ENCODE results near the gene MFSD6. TPM values are rescaled to one million over a fixed set of nuclear protein-coding genes. Genes with fewer than 3 reads are reported as not detected.

The MFSD6 gene
- total RNA-seq, 1 experiment from 2014 or later, result 33.7 TPM

DNA sequence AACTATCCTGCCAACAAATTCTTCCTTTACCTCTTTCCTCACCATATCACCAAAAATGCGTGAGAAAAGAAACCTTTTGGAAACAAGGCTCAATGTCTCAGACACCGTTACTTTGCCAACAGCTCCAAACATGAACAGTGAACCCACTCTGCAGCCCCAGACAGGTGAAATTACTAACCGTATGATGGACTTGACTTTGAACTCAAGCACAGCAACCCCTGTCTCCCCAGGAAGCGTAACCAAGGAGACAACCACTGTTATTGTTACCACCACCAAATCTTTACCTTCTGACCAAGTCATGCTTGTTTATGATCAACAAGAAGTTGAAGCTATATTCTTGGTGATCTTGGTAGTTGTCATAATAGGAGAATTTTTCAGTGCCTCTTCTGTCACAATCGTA is 28.4 kb downstream of the MFSD6 start:
- DNase-seq (ENCODE audit: low spot score), result no peak

DNA sequence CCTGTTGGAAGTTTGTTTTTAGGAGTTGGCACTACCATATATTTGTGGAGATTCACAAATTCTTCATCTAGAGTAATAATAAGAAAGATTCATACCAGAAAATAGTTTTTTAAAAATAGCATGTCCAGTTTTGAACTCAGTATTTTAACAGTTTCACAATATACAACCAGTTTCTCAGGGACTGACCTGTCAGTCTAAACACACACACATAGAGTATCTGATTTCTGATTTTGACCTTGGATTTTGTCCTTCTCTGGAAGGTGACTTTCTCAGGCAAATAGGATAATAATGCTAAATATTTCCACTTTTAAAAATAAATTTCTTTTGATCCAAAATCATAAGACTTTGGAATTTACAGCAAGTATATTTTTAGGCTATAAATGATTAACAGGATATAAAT is 32.0 kb downstream of the MFSD6 start:
- DNase-seq (ENCODE audit: low spot score), result no peak

DNA sequence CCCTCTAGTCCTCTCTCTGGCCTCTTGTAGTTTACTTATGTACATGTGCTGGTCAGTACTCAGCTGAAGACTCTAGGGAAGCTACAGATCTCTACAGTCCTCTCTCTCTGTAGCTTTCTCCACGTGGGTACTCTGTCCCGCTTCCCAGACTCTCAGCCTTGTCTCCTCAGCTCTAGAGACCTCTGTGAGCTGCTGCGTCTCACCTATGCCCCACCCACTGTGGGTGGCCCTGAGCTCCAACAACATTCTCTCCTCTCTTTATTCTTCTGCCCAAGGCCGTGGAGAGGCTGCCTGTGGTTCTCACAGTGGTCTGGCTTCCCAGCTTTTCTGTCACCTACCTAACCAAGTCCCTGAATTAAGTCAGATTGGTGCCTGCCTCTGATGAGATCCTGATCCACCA is 33.4 kb downstream of the MFSD6 start:
- no peak for DNase-seq (ENCODE audit: low spot score)

DNA sequence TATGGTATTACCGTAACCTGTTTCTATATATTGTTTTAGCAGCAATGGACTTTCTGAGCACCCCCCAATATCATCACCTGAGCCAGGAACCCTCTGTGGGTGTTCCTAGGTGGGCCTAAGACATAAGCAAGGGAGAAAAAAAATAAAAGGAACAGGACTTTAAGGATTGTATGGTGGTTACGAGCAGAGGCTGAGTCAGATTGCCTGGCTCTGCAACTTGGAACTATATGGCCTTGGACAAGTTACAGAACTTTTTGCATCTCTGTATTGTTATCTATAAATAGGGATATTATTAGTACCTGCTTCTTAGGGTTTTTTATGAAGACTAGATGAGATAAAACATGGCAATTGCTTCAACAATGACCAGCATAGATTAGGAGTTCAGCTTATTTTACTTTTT is 34.9 kb downstream of the MFSD6 start:
- no peak for DNase-seq (ENCODE audit: low spot score)

DNA sequence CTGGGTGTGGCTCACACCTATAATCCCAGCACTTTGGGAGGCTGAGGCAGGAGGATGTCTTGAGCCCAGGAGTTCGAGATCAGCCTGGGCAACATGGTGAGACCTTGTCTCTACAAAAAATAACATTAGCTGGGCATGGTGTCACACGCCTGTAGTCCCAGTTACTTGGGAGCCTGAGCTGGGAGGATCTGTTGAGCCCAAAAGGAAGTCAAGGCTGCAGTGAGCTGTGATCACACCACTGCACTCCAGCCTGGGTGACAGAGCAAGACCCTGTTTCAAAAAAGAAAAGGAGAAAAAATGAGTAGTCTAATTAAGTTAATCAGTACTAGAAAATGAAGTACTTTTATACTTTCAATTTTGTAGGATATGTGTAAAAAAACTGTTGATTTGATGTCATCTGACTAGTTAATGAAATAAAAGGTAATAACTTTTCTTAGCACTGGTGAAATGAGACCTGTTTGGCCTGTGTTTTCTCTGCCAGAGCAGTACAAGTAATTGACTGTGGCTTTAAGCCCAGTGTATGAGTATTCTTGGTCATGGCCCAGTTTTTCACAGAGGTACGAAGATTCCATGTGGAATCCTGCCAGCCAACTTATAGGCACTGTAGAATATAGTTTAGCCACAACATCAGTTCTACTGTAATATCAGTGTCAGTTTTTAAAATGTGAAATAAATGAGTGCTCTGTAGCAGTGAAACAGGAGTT is 35.8 kb downstream of the MFSD6 start:
- DNase-seq (ENCODE audit: low spot score), result no peak

DNA sequence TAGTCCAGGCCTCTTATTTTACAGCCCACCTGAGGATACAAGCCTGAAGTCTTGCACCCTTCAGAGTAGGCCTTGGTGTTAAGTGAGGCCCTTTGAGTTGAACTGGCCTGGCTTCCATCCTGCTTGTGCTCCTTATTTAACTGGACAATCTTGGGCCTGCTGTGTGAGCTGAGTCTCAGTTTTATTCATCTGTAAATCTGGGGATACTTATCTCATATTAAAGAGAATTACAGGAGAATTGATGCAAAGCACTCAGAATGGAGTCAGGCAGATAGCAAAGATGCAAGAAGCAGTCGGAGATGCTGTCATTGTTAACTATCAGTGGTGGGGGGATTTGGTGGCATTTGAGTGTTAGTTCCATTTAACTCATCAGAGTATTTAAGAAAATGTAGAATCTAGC is 36.8 kb downstream of the MFSD6 start:
- no peak for DNase-seq (ENCODE audit: low spot score)

DNA sequence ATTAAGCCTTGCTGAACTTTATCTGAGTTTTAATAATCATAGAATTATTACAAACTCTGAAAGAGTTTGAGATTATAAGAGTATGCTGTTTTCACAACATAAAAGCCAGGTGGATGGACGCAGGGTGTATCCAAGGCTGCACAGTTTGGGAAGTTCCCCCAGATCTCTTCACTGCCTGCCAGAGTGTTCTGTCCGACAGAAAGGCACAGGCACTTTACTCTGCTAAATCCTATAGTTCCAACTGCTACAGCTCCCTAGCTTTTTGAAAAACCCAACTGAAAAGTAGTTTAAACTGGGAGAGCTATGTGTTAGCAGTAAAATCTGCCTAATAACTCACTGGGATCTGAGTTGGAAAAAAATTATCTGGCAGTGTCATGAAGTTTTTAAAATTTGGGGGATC is 38.0 kb downstream of the MFSD6 start:
- DNase-seq (ENCODE audit: low spot score), result no peak

DNA sequence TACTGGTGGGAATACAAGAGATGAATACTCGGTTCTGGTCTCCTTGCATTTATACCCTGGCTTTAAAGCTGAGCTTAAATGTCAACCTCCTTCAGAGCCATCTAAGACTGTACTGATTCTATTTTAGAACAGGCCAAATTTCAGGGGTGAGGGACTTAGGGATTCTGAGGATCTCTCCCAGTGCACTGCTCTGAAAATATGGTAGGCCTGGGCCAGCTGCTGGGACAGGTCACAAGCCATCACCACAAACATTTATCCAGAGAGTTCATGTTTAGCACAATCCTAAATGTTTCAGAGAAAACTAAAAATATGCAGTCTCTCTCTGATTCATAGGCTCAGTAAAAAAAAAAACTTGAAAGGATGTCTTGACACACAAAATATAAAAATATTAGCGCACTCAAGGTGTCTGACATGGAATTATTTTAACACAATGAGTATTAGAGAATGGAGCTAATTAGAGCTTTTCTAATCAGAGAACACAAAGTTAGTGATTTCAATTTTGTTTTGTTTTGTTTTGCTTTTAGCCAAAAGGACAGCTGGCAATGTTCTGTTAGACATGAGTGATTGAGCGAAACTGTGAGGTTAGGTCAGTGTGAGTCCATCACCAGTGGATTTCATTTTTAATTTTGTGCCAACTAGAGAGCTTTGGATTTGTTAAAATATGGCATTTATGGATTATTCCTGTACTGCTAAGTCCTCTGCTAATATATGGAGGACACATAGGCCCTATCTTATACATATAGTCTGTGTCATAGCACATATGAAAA is 38.8 kb downstream of the MFSD6 start:
- DNase-seq (ENCODE audit: low spot score), result no peak

DNA sequence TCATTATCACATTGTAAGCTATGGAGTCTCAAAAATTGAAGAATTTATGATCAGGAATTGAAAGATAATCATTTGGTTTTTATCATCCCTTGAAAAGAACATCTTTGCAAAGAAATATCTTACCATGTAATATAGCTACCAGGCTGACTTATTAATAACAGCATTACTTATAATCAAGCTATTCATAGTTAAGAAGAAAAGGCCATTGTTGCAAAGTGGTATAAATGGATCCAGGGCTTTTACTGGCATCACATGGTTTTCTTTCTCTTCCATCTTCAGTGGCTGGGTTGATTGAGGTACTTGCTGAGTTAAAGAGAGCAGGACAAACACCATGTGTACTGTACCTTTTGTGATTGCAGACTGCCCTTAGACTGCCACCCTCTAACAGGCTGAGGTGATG is 39.6 kb downstream of the MFSD6 start:
- DNase-seq (ENCODE audit: low spot score), result no peak

DNA sequence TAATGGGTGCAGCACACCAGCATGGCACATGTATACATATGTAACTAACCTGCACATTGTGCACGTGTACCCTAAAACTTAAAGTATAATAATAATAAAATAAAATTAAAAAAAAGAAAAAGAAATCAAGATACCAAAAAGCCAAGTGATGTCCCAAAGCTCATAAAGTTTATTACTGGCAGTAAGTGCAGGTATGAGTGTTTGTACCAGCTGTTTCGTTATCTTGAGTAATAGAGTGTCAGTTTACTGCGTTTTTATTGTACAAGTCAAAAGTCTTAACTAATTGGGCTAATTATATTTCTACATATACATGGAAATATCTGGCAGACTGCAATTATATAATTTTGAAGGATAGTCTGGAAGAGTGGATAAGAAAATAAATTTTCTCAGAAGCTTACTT is 41.8 kb downstream of the MFSD6 start:
- no peak for DNase-seq (ENCODE audit: low spot score)

DNA sequence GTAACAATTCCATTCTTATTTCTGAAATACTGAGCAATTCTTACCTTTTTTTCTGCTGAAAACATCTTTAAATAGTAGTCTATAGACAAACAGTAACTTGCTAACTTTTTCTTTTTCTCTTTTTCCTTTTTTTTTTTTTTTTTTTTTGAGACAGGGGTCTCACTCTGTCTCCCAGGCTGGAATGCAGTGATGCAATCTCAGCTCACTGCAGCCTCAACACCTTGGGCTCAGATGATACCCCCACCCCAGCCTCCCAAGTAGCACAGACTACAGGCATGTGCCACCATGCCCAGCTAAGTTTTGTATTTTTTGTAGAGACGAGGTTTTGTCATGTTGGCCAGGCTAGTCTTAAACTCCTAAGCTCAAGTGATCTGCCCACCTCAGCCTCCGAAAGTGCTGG is 42.2 kb downstream of the MFSD6 start:
- no peak for DNase-seq (ENCODE audit: low spot score)

DNA sequence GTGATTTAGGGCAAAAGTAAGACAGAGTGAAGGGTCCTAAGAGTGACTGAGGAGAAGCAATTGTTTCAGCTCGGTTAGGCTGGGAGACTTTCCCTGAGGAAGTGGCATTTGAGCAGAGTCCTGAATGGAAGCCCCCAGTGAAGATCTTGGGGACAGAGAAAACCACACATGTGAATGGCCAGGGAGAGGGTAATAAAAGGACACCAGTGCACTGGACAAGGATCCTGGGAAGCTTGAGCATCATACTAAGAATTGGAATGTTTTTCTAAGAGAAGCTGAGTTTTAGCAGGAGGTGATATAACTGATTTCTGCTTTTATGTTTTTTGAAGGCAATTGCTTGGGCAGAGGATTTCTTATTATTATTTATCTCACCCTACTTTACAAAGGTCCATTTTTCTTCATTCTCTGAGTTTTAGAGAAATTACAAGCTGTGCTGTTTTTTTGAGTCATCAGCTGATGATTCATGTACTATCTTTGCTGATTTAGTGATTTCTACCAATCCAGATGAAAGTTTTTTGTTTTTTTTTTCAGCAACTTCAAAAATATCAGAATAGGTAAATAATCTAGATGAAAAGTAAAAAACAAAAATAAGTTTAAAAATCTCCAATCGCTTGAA is 43.5 kb downstream of the MFSD6 start:
- peak; percentile 23 for DNase-seq (ENCODE audit: low spot score)

DNA sequence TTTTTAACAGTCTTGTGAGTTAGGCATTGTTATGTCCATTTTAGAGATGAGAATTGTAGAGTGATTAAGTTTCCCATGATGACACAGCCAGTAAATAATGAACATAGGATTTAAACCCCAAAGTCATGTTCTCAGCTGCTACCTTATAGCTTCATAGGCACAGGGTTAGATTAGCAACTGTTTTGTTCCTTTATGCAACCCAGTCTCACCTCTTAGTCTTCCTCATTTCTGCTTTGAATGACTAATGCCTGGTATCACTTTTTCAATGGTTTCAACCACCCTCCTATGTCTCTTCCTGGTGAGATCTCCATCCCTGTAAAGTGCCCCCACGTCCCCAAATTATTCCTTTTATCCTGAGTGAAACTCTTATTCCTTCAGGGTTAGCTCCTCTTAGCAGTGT is 44.3 kb downstream of the MFSD6 start:
- DNase-seq (ENCODE audit: low spot score), result no peak

DNA sequence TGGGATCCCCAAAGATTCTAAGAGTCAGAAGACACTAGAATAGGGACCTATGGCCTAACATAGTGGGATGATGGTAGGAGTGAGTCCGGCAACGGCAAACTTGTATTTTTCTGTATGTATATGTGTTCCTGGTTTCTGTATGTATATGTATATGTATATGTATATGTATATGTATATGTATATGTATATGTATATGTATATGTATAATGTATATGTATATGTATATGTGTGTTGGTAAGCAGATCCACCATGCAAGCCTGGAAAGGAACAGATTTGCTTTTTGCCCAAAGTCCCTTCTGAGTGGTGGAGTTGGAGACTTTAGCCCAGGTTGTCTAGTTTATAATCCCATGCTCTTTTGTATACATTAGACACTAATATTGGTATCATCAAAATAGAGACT is 46.6 kb downstream of the MFSD6 start:
- DNase-seq (ENCODE audit: low spot score), result no peak

DNA sequence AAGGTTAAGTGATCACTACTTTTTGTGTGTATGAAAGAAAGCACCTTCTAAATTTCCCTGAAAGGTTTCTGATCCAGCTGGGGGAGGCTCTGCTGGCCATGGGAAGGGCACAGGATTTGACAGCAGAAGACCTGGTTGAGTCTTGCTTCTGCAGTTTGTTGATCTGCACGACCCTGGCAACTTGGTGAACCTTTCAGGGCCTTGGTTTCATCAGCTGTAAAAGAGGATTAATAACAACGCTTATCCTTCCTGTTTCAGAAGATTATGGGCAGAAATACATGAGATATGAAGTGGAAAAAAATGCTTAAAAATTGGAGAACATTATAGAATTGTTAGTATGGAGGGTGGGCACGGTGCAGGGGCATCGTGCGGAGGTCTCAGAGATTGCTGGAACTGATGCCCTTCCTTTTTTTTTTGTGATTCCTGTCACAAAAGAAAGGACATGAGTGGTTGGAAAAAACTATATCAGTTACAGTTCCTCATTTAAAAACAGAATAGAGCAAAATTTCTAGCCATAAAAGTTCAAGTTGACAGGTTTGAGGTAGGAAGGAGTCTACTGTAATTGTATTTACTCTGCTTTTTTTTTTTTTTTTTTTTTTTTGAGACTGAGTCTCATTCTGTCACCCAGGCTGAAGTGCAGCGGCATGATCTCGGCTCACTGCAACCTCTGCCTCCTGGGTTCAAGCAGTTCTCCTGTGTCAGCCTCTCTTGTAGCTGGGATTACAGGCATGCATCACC is 47.4 kb downstream of the MFSD6 start:
- no peak for DNase-seq (ENCODE audit: low spot score)

DNA sequence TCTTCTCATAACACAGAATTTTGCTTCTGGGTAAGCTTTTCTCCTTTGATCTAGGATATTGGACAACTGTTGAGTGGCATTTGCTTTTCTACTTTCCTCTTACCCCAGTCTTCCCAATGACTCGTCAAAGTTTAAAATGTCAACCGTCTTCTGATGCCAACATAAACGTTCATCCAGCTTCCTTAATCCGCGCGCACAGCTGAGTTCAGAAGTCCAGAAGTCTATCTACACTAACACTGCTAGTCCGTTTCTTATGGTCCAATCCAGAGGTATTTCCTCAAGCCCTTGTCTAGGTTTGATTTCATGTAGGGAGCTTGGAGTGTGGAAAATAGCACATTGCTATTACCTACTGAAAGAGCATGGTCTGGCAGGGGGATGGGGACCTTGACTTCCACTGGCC is 48.7 kb downstream of the MFSD6 start:
- DNase-seq (ENCODE audit: low spot score), result no peak

DNA sequence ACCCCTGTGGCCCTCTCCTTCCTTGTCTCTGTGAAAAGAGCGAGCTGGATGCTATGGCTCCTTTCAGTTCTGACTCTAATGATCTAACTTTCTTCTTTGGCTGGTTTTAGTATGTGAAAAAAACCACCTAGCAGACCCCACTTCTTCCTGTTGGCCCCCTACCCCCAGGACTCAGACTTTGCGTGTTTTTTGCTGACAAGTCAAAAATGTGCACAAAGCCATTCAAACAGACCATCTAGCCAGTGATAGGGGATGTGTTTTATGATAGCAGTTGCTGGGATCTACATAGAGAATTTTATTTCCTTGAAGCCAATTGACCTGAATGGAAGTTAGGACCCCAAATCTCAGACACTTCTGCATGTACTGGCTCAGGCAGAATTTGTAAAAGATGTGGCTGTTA is 49.1 kb downstream of the MFSD6 start:
- DNase-seq (ENCODE audit: low spot score), result no peak

DNA sequence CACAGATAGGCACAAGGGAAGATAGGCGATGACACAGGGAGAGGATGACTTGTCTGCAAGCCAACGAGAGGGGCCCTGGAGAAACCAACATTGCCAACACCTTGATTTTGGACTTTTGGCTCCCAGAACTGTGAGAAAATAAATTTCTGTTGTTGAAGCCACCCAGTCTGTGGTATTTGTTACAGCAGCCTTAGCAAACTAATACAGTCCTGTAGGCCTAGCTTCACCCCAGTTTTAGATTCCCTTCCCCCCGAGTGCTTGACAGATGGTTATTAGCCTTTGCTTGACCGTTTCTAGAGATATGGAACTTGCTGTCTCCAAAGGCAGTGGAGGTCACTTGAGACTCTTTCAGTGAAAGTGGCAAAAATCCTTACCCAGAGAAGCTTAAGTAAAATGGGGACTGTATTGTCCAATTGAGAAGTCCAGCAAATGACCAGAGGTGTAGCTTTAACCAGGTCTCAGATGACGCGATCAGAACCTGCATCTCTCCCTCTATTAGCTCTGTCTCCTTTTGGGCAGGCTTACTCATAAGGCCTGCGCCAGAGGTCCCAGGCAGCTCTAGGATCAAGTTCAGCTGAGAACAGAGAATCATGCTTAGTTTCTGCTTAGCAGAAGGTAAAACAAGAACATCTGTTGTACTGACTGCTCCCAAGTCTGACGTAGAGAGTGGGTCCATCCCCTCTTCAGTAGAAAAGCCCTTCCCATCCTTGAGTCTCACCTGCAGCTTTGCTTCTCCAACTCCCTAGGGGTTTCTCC is 50.4 kb downstream of the MFSD6 start:
- no peak for DNase-seq (ENCODE audit: low spot score)

DNA sequence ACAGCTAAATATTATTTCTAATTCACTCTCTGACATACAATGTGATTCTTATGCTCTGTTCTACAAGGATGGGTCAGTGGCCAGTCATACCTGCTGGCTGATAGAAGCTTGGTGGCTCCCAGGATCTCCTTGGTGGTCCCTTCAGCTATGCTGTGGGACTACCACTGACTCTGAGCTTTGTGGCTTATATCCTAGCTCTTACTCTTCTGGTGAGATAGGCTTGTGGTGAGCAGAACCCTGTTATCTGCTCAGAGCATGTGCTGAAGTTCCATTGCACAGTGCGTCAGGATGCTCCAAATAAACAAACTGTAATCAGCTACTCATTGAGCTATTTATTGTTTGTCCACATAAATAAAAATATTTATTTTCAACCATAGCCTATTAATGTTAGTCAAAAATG is 51.7 kb downstream of the MFSD6 start:
- DNase-seq (ENCODE audit: low spot score), result no peak

DNA sequence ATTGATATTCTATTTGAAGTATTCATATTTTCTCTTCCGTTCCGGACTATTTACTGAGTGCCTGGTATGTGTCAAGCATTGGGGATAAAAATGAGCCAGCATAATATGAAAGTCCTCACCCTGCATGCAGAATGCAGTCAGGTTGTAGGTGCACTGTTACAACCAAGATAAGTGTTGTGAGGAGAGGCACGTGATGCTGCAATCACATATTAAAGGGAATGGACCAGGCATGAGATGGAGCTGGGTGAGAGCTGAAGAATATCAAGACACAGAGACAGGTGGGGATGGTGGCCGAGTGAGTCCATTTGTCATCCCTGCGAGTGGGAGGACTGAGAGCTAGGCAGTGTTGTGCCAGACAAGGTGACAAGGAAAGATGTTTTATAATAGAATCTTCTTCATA is 52.3 kb downstream of the MFSD6 start:
- no peak for DNase-seq (ENCODE audit: low spot score)

DNA sequence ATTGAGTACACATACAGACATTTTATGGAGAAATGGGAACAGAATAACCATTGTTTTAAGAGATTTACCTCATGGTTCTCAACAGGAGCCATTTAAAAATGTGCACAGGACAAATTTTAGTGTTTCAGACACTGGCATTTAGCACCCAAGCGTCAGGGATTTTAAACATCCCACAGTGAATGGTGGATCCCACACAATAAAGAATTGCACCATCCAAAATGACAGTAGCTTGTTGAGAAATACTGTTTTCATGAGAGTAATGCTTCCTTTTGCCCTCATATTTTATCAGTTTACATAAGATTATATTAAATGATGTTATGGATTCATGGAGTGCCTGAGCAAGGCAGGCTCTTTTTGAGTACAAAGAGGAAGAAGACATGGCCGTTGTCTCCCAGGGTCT is 54.0 kb downstream of the MFSD6 start:
- DNase-seq (ENCODE audit: low spot score), result no peak

DNA sequence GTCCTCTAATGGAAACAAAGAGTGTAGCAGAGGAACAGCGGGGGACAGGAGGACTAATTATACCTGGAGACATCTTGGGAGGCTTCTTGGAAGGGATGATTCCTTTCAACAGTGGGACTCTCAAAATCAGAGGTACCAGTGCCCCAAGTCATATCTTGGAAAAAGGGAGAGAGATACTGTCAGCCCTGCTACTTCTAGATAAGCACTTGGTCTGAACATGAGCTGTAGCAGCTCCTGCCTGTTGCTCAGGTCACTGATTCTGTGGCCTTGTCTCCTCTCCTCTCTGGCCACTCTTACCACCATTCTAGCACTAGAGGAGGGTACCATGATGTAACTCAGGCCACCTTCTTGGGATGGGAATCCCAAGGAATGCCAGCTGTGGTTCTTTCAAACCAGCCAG is 54.5 kb downstream of the MFSD6 start:
- no peak for DNase-seq (ENCODE audit: low spot score)

Data from A172 (cell line).